HL-60 (cell line): ENCODE results near the gene SORL1.
A peak's percentile ranks its signal among the peaks of the same experiment; 100 is the strongest.

ENCODE experiments used
- DNase-seq, 2 experiments: peaks; one replicate each; pipeline ENCODE4 v3.0.0-alpha.2; 2010 to 2020; ENCODE audit warnings: low read depth in 1 of 2, low spot score in 1 of 2
- H3K27ac ChIP-seq: fragments of 250-450 bp; sonication (Bioruptor Pico); replicated peaks from 2 replicates; pipeline ENCODE4 v1.5.1; 2020; ENCODE audit warnings: mild to moderate bottlenecking, moderate library complexity
- H3K27me3 ChIP-seq: fragments of 250-450 bp; sonication (Bioruptor Pico); 2 replicates; pipeline ENCODE4 v1.5.1; 2021; ENCODE audit warnings: mild to moderate bottlenecking, moderate library complexity; ENCODE audit not compliant: insufficient read depth, poor library complexity, severe bottlenecking
- H3K4me3 ChIP-seq: replicated peaks from 2 replicates; pipeline ENCODE4 v1.5.1; 2011; ENCODE audit warnings: mild to moderate bottlenecking, control low read depth, low read length; ENCODE audit not compliant: insufficient read depth
- GABPA ChIP-seq: IDR thresholded peaks from 2 replicates; pipeline ENCODE4 v1.6.1; 2012; ENCODE audit warnings: low read depth
- POLR2AphosphoS5 ChIP-seq: IDR thresholded peaks from 2 replicates; pipeline ENCODE4 v1.6.1; 2012; ENCODE audit warnings: low read depth
- SPI1 ChIP-seq: IDR thresholded peaks from 2 replicates; pipeline ENCODE4 v1.6.1; 2012; ENCODE audit warnings: low read depth, mild to moderate bottlenecking, borderline replicate concordance
- TF ChIP-seq, protein P1 (sequence below): IDR thresholded peaks from 2 replicates; pipeline ENCODE4 v1.6.1; 2012; ENCODE audit warnings: low read depth; ENCODE audit not compliant: insufficient replicate concordance
- TF ChIP-seq, protein P2 (sequence below): IDR thresholded peaks from one replicate; pipeline ENCODE4 v1.5.1; 2011; ENCODE audit warnings: low read length, control low read depth, inconsistent platforms; ENCODE audit not compliant: insufficient read depth

SORL1 gene

DNA sequence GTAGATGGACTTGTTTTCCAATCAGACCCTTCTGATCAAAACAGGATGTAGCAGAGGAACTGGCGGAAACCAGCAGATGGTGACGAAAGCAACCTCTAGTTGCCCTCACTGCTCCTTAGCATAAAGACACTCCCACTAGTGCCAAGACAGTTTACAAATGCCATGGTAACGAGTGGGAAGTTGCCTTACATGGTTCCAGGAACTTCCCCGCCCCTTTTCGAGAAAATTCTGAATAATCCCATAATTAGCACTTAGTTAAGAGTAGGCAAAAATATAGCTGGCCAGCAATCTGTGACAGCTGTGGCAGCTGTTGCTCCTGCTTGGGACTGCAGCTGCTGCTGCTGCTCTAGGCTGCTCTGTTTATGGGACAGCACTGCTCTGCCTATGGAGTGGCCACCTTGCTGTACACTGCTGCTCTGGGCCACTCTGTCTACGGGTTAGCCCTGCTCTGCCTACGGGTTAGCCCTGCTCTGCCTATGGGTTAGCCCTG, 33.4 kb upstream of the SORL1 start:
- peak overlapping the region; percentile 89 for H3K27ac ChIP-seq
- no peaks in the 10 kb centered on the region for H3K27me3 ChIP-seq
- TF ChIP-seq SPI1, result peak; percentile 64
- peak; percentile 71 for TF ChIP-seq GABPA
- no peak for TF ChIP-seq POLR2AphosphoS5
- peak; percentile 87 to 96 for DNase-seq
- H3K4me3 ChIP-seq, result no peak overlapping the region

DNA sequence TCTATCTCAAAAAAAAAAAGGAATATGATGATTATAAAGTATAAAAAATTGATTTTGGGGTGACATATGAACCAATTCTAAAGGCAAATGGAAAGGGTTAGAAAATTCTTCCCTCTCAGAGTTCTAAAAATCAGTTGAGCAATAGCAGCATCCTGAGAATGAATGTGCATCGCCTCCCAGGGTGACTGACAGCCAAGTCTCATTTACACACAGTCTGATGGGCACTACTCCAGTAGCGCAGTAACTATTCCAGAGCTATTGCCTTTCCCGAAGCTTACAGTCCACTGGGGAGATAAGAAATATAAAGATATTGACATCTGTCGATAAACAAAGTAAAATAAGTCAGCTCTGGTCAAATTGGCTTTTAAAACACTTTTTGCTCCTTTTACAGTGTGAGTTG, 32.3 kb upstream of the SORL1 start:
- Histone ChIP-seq H3K27ac (no peak overlapping the region), H3K27me3 (no peaks in the 10 kb centered on the region), H3K4me3 (no peak overlapping the region)
- no peak for DNase-seq
- TF ChIP-seq, protein P1, sequence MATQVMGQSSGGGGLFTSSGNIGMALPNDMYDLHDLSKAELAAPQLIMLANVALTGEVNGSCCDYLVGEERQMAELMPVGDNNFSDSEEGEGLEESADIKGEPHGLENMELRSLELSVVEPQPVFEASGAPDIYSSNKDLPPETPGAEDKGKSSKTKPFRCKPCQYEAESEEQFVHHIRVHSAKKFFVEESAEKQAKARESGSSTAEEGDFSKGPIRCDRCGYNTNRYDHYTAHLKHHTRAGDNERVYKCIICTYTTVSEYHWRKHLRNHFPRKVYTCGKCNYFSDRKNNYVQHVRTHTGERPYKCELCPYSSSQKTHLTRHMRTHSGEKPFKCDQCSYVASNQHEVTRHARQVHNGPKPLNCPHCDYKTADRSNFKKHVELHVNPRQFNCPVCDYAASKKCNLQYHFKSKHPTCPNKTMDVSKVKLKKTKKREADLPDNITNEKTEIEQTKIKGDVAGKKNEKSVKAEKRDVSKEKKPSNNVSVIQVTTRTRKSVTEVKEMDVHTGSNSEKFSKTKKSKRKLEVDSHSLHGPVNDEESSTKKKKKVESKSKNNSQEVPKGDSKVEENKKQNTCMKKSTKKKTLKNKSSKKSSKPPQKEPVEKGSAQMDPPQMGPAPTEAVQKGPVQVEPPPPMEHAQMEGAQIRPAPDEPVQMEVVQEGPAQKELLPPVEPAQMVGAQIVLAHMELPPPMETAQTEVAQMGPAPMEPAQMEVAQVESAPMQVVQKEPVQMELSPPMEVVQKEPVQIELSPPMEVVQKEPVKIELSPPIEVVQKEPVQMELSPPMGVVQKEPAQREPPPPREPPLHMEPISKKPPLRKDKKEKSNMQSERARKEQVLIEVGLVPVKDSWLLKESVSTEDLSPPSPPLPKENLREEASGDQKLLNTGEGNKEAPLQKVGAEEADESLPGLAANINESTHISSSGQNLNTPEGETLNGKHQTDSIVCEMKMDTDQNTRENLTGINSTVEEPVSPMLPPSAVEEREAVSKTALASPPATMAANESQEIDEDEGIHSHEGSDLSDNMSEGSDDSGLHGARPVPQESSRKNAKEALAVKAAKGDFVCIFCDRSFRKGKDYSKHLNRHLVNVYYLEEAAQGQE, result no peak
- TF ChIP-seq GABPA, result no peak
- TF ChIP-seq SPI1, result no peak
- TF ChIP-seq POLR2AphosphoS5, result no peak
- TF ChIP-seq, protein P2, sequence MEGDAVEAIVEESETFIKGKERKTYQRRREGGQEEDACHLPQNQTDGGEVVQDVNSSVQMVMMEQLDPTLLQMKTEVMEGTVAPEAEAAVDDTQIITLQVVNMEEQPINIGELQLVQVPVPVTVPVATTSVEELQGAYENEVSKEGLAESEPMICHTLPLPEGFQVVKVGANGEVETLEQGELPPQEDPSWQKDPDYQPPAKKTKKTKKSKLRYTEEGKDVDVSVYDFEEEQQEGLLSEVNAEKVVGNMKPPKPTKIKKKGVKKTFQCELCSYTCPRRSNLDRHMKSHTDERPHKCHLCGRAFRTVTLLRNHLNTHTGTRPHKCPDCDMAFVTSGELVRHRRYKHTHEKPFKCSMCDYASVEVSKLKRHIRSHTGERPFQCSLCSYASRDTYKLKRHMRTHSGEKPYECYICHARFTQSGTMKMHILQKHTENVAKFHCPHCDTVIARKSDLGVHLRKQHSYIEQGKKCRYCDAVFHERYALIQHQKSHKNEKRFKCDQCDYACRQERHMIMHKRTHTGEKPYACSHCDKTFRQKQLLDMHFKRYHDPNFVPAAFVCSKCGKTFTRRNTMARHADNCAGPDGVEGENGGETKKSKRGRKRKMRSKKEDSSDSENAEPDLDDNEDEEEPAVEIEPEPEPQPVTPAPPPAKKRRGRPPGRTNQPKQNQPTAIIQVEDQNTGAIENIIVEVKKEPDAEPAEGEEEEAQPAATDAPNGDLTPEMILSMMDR, result no peak

DNA sequence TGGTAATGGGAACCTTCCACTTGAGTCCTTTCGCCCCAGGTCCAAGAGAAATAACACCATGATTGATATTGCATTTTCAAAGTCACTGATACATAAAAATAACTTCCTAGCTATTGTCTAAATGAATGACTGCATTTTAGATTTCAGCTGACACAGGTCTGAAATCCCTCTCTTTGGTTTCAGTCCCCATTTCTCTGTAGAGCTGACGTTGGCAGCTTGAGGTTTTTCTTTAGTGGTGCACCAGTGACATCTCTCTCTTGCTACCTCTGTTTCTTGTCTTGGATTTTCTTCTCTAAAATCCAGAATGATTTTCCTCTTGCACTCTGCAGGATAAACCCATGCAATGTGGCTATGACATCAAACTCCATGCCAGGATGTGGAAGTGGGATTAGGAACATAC, 31.7 kb upstream of the SORL1 start:
- TF ChIP-seq POLR2AphosphoS5 (no peak), GABPA (no peak), SPI1 (no peak)
- TF ChIP-seq, protein P2, result no peak
- TF ChIP-seq, protein P1, result no peak
- Histone ChIP-seq H3K27me3 (no peaks in the 10 kb centered on the region), H3K27ac (no peak overlapping the region), H3K4me3 (no peak overlapping the region)
- DNase-seq, result no peak

DNA sequence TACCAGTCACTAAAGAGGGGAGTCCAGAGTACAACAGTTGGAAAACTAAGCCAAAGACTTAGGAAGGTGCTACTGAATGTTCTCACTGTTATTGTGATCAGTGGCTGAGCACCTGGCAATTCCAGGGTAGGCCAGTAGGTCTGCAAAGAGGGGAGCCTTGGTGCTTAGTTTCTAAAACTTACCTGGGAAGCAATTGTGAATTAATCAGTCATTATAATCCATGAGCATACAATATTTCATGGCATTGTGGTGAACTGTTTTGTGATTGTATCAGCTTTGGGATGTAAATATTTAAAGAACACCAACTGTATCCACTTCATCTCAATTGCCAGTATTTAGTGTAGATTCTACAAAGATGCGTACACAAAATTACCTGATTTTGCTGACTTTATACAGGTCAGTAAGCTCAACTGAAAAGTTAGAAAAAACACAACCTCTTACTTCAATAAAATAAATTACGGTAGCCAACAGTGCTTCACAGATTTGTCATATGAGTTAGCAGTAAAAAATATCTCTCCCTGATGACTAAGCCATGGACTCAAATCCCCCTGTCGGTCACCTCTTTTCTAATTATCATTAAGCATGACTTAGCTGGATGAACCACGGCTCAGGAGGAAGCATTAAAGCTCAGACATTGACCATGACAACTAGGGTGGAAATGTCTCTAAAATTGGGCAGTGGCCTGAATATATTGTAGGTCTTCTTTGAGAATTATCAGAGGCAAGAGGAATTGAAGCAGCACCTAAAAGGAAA, 30.8 kb upstream of the SORL1 start:
- no peak overlapping the region for H3K4me3 ChIP-seq
- H3K27me3 ChIP-seq, result no peaks in the 10 kb centered on the region
- H3K27ac ChIP-seq, result no peak overlapping the region
- TF ChIP-seq POLR2AphosphoS5 (no peak), GABPA (no peak)
- TF ChIP-seq, protein P2, result no peak
- no peak for DNase-seq
